Activated naive CD4-positive, alpha-beta T cell treated with anti-CD3 and anti-CD28 coated beads, Interleukin-2, amount 10 ng/mL, durations not matched to agents 7 days and 5 days (primary cell): ENCODE results near the gene CXCR4.
A peak's percentile ranks its signal among the peaks of the same experiment; 100 is the strongest.

Experiments used
- CTCF ChIA-PET: fragments of 350-600 bp; sonication (Branson Sonifier 250); formaldehyde crosslinking; loops from one replicate; lab custom pipeline; 2021; ENCODE audit warnings: antibody characterized with exemption; lab: Charles Lee
- DNase-seq: peaks from one replicate; pipeline ENCODE4 v3.0.0-alpha.2; 2020
- H3K27ac Mint-ChIP-seq: one replicate; pipeline ENCODE4 v1.8.0; 2021; ENCODE audit warnings: mild to moderate bottlenecking, moderate library complexity, mixed read lengths
- H3K27me3 Mint-ChIP-seq: one replicate; pipeline ENCODE4 v1.8.0; 2021; ENCODE audit warnings: mild to moderate bottlenecking, mixed read lengths
- H3K36me3 Mint-ChIP-seq: one replicate; pipeline ENCODE4 v1.8.0; 2021; ENCODE audit warnings: mixed read lengths
- H3K4me1 Mint-ChIP-seq: one replicate; pipeline ENCODE4 v1.8.0; 2021; ENCODE audit warnings: mixed read lengths
- H3K4me3 Mint-ChIP-seq: one replicate; pipeline ENCODE4 v1.8.0; 2021; ENCODE audit warnings: mild to moderate bottlenecking, moderate library complexity, mixed read lengths
- H3K9me3 Mint-ChIP-seq: one replicate; pipeline ENCODE4 v1.8.0; 2021; ENCODE audit warnings: mixed read lengths

Gene CXCR4

DNA sequence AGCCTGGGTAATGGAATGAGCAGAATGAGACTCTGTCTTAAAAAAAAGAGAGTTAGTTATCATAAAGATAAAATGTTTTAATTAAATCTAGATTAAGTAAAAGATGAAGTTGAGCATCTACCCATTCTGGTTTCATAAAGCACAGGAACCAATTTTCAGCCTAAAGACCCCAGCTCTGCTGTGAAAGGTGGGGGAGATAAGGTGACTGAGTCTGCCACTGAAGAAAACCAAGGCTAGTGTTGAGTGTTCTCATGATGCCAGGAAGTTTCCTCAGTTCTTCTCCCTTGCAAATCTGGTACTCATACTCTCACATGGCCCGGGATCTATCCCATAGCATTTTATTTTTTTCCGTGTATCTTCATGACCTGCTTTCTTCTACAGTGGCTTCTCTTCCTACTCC, 10.4 kb upstream of the CXCR4 start:
- Mint-ChIP-seq H3K27me3 (peaks cover 52% of the 10 kb centered on the region), H3K36me3 (peaks cover 8% of the 10 kb centered on the region), H3K27ac (no peak overlapping the region), H3K9me3 (no peaks in the 10 kb centered on the region), H3K4me3 (no peak overlapping the region), H3K4me1 (peaks cover 98% of the 10 kb centered on the region)
- CTCF ChIA-PET = no interaction called here
- DNase-seq = no peak

DNA sequence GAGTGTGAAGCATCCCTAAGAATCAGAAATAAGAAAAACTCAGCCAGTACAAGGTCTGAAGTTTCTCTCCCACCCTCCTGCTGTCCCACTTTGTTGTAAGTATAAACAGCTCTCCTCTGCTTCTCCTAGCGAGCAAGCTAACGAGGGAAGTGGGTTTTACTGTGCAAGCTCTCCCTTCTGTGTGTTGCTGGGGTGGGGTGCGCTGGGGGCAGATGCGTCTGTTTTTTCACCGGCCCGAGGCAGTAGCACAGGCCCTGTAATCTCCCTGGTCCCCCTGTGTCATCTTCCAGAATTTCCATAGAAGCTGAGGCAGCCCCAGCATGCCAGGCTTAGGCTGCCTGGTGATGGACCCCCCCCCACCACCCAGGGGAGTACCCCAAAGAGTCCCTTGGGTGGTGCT, 9.4 kb upstream of the CXCR4 start:
- CTCF ChIA-PET = interaction anchor here (0.6 kb wide), 1 partner anchor 154 kb away, joined by 3 read pairs; no protein-coding TSS in a partner anchor
- Mint-ChIP-seq H3K4me1 (peaks cover 96% of the 10 kb centered on the region), H3K9me3 (no peaks in the 10 kb centered on the region), H3K27ac (no peak overlapping the region), H3K4me3 (no peak overlapping the region), H3K36me3 (peaks cover 8% of the 10 kb centered on the region), H3K27me3 (peaks cover 55% of the 10 kb centered on the region)
- DNase-seq = no peak

GRCh38 chr2:136126421-136126926, 8.5 kb upstream of the CXCR4 start:
- Mint-ChIP-seq H3K27me3 (peaks cover 62% of the 10 kb centered on the region), H3K4me1 (peaks cover 94% of the 10 kb centered on the region), H3K27ac (no peak overlapping the region), H3K36me3 (peaks cover 8% of the 10 kb centered on the region), H3K4me3 (no peak overlapping the region), H3K9me3 (no peaks in the 10 kb centered on the region)
- DNase-seq = no peak
- CTCF ChIA-PET = interaction anchor here (1.2 kb wide), 1 partner anchor 10 kb away, joined by 3 read pairs; no protein-coding TSS in a partner anchor

- Mint-ChIP-seq H3K9me3 (no peaks in the 10 kb centered on the region), H3K4me1 (peaks cover 90% of the 10 kb centered on the region), H3K36me3 (peaks cover 9% of the 10 kb centered on the region), H3K27ac (no peak overlapping the region), H3K4me3 (no peak overlapping the region), H3K27me3 (peaks cover 67% of the 10 kb centered on the region)
- CTCF ChIA-PET = interaction anchor here (0.7 to 1.2 kb wide), 2 partner anchors 8 to 10 kb away, joined by 3 read pairs; no protein-coding TSS in a partner anchor
- DNase-seq = no peak
Measured at GRCh38 chr2:136126021-136126420, 8.1 kb upstream of the CXCR4 start.

GRCh38 chr2:136125236-136125635, 7.3 kb upstream of the CXCR4 start:
- Mint-ChIP-seq H3K9me3 (no peaks in the 10 kb centered on the region), H3K27ac (peak overlapping the region; percentile 16), H3K4me1 (peaks cover 89% of the 10 kb centered on the region), H3K27me3 (peaks cover 61% of the 10 kb centered on the region), H3K4me3 (no peak overlapping the region), H3K36me3 (peaks cover 8% of the 10 kb centered on the region)
- DNase-seq = no peak
- CTCF ChIA-PET = interaction anchor here (0.7 to 1.2 kb wide), 3 partner anchors 9 to 180 kb away, joined by 3 read pairs; no protein-coding TSS in a partner anchor

DNA sequence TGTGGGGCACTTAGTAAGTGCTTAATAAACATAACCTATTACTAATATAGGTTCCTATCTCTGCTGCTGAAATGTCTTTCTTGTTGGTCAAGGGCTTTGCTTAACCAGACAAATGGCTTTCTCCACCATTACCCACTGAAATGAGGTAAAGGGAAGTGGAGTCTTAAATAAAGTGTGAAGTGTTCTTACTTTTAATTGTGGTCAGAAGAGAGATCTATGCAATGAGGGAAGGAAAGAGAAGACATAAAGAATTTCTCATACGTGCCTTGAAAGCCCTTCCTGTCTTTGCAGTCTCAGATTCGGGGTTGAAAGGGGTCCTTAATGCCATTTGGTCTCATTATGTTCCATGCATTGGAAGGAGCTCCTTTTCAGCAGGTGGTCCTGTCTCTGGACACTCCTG, 6.9 kb upstream of the CXCR4 start:
- CTCF ChIA-PET = interaction anchor here (1.2 kb wide), 1 partner anchor 181 kb away, joined by 3 read pairs; no protein-coding TSS in a partner anchor
- peaks cover 65% of the 10 kb centered on the region for H3K27me3 Mint-ChIP-seq
- H3K27ac Mint-ChIP-seq = no peak overlapping the region
- H3K4me1 Mint-ChIP-seq = peaks cover 88% of the 10 kb centered on the region
- no peak for DNase-seq
- H3K4me3 Mint-ChIP-seq = no peak overlapping the region
- no peaks in the 10 kb centered on the region for H3K9me3 Mint-ChIP-seq
- peaks cover 8% of the 10 kb centered on the region for H3K36me3 Mint-ChIP-seq

DNA sequence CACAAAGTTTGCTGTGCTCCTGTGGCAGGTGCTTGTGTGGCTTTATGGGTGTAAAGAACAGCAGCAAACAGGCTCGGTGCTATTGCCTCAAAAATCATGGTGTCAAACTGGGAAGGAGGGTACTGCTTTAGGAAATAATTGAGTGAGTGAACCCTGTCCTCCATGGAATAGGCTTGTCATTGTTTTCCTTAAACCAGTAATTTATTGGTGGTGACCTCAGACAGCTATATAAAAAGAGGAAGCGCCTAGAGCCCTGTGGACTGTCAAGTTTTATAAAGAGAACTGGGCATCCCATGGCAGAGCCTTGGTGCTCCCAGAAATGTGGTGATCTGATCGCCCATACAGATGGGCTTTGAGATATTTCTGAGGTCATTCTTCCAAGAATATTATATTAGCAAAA, 4.7 kb upstream of the CXCR4 start:
- no peak for DNase-seq
- peaks cover 62% of the 10 kb centered on the region for H3K27me3 Mint-ChIP-seq
- H3K9me3 Mint-ChIP-seq = no peaks in the 10 kb centered on the region
- peaks cover 79% of the 10 kb centered on the region for H3K4me1 Mint-ChIP-seq
- H3K27ac Mint-ChIP-seq = no peak overlapping the region
- CTCF ChIA-PET = interaction anchor here (0.6 to 1.3 kb wide), 2 partner anchors 66 to 139 kb away, joined by 3 read pairs; no protein-coding TSS in a partner anchor
- peaks cover 10% of the 10 kb centered on the region for H3K36me3 Mint-ChIP-seq
- no peak overlapping the region for H3K4me3 Mint-ChIP-seq

DNA sequence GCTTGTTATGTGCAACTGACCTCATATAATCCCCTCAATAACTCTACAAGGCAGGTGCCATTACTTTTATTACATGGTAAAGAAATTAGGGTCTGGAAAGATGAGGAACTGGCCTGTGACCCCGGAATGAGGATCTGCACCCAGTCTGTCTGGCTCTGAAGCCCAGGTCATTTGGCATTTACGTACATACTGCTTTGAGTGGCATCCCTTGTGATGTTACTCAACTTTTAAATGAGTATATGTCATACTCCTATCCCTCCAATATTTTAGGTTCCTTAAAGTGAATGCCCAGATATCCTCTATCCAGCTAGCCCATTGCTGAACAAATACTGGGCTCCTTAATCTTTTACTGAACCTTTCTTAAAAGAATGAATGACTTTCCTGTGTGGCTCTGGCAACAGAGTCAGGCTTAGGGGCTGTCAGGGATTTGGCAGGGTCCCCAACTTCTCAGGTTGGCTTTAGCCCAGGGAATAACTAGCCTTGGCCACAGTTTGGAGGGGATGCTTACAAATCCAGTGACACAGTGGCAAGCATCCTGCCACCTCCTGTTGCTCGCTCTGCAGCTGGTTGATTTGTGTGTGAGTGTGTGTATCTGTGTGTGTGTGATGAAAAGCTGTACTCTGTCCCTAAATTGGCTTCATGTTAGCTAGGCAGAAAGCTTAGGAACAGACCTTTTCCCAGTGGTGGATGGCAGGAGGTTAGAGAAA, 3.4 kb upstream of the CXCR4 start:
- Mint-ChIP-seq H3K36me3 (peaks cover 15% of the 10 kb centered on the region), H3K4me3 (no peak overlapping the region), H3K27me3 (peaks cover 58% of the 10 kb centered on the region), H3K9me3 (no peaks in the 10 kb centered on the region), H3K27ac (no peak overlapping the region), H3K4me1 (peaks cover 67% of the 10 kb centered on the region)
- DNase-seq = no peak
- CTCF ChIA-PET = interaction anchor here (0.9 to 1.2 kb wide), 2 partner anchors 65 to 263 kb away, joined by 3 to 4 read pairs; no protein-coding TSS in a partner anchor

GRCh38 chr2:136119717-136120675, 2.0 kb upstream of the CXCR4 start:
- no peak for DNase-seq
- CTCF ChIA-PET = interaction anchor here (1.5 kb wide), 1 partner anchor 14 kb away, joined by 3 read pairs; no protein-coding TSS in a partner anchor
- Mint-ChIP-seq H3K4me3 (peak overlapping the region; percentile 97), H3K27me3 (peaks cover 47% of the 10 kb centered on the region), H3K36me3 (peaks cover 28% of the 10 kb centered on the region), H3K4me1 (peaks cover 62% of the 10 kb centered on the region), H3K9me3 (no peaks in the 10 kb centered on the region), H3K27ac (no peak overlapping the region)

DNA sequence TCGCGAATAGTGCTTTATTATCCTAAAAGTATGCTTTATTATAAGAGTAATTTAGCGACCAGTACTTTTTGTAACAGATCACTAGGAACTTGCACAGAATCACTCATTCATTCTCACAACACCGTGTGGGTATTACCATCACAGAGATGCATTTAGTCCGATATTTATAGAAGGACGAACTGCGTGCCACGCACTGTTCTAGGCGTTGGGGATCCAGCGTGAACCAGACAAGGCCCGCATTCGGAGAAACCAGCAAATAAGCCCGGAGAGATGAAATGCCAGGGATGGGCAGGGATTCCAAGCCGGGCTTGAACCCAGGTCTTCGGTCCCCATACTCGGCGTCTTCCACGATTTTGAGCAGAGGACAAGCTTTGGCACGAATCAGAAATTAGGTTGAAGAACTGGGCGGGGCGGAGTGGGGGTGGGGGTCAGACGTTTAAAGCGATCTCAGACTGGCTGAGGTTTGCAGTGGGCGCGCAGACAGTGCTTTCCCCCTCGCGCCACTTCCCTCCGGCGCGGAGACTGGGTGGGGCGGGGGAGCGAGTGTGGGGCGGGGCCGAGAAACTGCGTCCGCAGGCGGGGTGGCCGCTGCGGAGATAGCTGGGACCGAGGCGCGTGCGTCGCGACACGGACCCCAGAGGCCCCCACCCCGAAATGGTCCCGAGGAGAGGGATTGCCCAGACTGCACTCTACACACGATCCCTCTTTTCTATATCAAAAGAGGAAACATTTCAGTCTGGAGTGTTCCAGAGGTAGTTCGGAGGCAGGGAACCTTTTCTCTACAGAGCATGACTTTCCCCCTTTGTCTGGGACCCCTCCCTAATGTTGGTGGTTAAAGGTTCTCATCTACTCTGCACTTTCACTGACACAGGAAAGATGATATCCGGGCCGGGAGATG, 1.1 kb upstream of the CXCR4 start:
- peak; percentile 88 for DNase-seq
- Mint-ChIP-seq H3K27ac (peak overlapping the region; percentile 98), H3K36me3 (peaks cover 35% of the 10 kb centered on the region), H3K4me3 (peak overlapping the region; percentile 97), H3K27me3 (peaks cover 44% of the 10 kb centered on the region), H3K9me3 (no peaks in the 10 kb centered on the region), H3K4me1 (peaks cover 60% of the 10 kb centered on the region)
- CTCF ChIA-PET = interaction anchor here (1.0 to 1.5 kb wide), 7 partner anchors 12 to 266 kb away, joined by 3 to 7 read pairs (median 3); no protein-coding TSS in a partner anchor

DNA sequence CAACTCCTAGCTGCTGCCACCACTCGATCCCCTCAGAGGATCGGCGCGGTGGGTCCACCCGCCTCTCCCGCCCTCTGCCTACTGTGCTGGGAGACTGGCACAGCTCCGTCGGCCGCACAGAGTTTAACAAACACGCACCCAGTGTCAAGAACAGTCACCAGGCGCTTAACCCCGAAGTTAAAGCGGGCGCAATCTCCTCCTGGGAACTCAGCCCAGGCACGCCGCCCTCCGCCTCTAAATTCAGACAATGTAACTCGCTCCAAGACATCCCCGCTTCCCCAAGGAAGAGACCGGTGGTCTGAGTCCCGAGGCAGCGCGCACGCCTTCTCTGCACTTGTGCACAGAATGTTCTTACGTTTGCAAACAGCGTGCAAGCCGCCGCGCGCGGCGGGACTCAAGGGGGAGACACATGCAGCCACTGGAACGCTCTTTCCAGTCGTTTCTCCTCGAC, 533 bp downstream of the CXCR4 start:
- DNase-seq = peak; percentile 72
- peak overlapping the region; percentile 98 for H3K27ac Mint-ChIP-seq
- H3K4me3 Mint-ChIP-seq = peak overlapping the region; percentile 97
- CTCF ChIA-PET = interaction anchor here (0.9 to 1.6 kb wide), 3 partner anchors 61 to 259 kb away, joined by 3 to 8 read pairs (median 4); no protein-coding TSS in a partner anchor
- H3K36me3 Mint-ChIP-seq = peaks cover 51% of the 10 kb centered on the region
- peaks cover 34% of the 10 kb centered on the region for H3K27me3 Mint-ChIP-seq
- H3K9me3 Mint-ChIP-seq = no peaks in the 10 kb centered on the region
- H3K4me1 Mint-ChIP-seq = peaks cover 61% of the 10 kb centered on the region

- Mint-ChIP-seq H3K4me1 (peaks cover 59% of the 10 kb centered on the region), H3K36me3 (peaks cover 53% of the 10 kb centered on the region), H3K4me3 (peak overlapping the region; percentile 97), H3K27ac (peak overlapping the region; percentile 98), H3K27me3 (peaks cover 31% of the 10 kb centered on the region), H3K9me3 (no peaks in the 10 kb centered on the region)
- CTCF ChIA-PET = interaction anchor here (0.9 to 1.6 kb wide), 3 partner anchors 60 to 260 kb away, joined by 3 to 8 read pairs (median 4); no protein-coding TSS in a partner anchor
- peak; percentile 81 for DNase-seq
Measured at GRCh38 chr2:136116813-136117390, 1.0 kb downstream of the CXCR4 start.
